ENCODE measurements around the gene ADAMTS16. TPM values are rescaled to one million over a fixed set of nuclear protein-coding genes. Genes with fewer than 3 reads are reported as not detected.

ADAMTS16 gene
- polyA plus RNA-seq, 1 experiment: 0.04 TPM

- POLR2A ChIA-PET: no interaction called here
- CTCF ChIA-PET: no interaction called here
- no peaks in the 10 kb centered on the region for H3K36me3 ChIP-seq (ENCODE audit: control insufficient read depth, insufficient read depth, low read length)
- no peak for TF ChIP-seq CTCF (IDR thresholded peaks at IDR 0.05; ENCODE audit: insufficient read depth, low read depth, low read length)
- no peaks in the 10 kb centered on the region for H3K27me3 ChIP-seq (ENCODE audit: control insufficient read depth, insufficient read depth, low read length)
- no peak for DNase-seq (ENCODE audit: low read depth)
- no peak overlapping the region for H3K4me3 ChIP-seq (ENCODE audit: low read depth, low read length)
These were observed 130.0 kb downstream of the ADAMTS16 start for GRCh38 chr5:5270161-5270560.

GRCh38 chr5:5270958-5271785 is 131.0 kb downstream of the ADAMTS16 start:
- CTCF ChIA-PET: no interaction called here
- POLR2A ChIA-PET: no interaction called here

GRCh38 chr5:5271786-5272321 is 131.7 kb downstream of the ADAMTS16 start:
- ChIA-PET POLR2A (no interaction called here), CTCF (no interaction called here)
- Histone ChIP-seq H3K36me3 (ENCODE audit: control insufficient read depth, insufficient read depth, low read length) (no peaks in the 10 kb centered on the region), H3K27me3 (ENCODE audit: control insufficient read depth, insufficient read depth, low read length) (no peaks in the 10 kb centered on the region), H3K4me3 (ENCODE audit: low read depth, low read length) (no peak overlapping the region)
- no peak for TF ChIP-seq CTCF (IDR thresholded peaks at IDR 0.05; ENCODE audit: insufficient read depth, low read depth, low read length)
- DNase-seq (ENCODE audit: low read depth): no peak

More at GRCh38 chr5:5270958-5271785, 131.0 kb downstream of the ADAMTS16 start:
- no peaks in the 10 kb centered on the region for H3K27me3 ChIP-seq (ENCODE audit: control insufficient read depth, insufficient read depth, low read length)
- peak; percentile 42 for DNase-seq (ENCODE audit: low read depth)
- H3K36me3 ChIP-seq (ENCODE audit: control insufficient read depth, insufficient read depth, low read length): no peaks in the 10 kb centered on the region
- no peak overlapping the region for H3K4me3 ChIP-seq (ENCODE audit: low read depth, low read length)
- TF ChIP-seq CTCF (IDR thresholded peaks at IDR 0.05; ENCODE audit: insufficient read depth, low read depth, low read length): 0 out of 2 replicates have a peak, but pooled peaks have one; percentile 9

GRCh38 chr5:5273398-5273797 is 133.3 kb downstream of the ADAMTS16 start:
- Histone ChIP-seq H3K36me3 (ENCODE audit: control insufficient read depth, insufficient read depth, low read length) (no peaks in the 10 kb centered on the region), H3K27me3 (ENCODE audit: control insufficient read depth, insufficient read depth, low read length) (no peaks in the 10 kb centered on the region), H3K4me3 (ENCODE audit: low read depth, low read length) (no peak overlapping the region)
- TF ChIP-seq CTCF (IDR thresholded peaks at IDR 0.05; ENCODE audit: insufficient read depth, low read depth, low read length): no peak
- ChIA-PET POLR2A (no interaction called here), CTCF (no interaction called here)
- DNase-seq (ENCODE audit: low read depth): no peak

- Histone ChIP-seq H3K4me3 (ENCODE audit: low read depth, low read length) (no peak overlapping the region), H3K27me3 (ENCODE audit: control insufficient read depth, insufficient read depth, low read length) (no peaks in the 10 kb centered on the region), H3K36me3 (ENCODE audit: control insufficient read depth, insufficient read depth, low read length) (no peaks in the 10 kb centered on the region)
- ChIA-PET CTCF (no interaction called here), POLR2A (no interaction called here)
- DNase-seq (ENCODE audit: low read depth): no peak
- TF ChIP-seq CTCF (IDR thresholded peaks at IDR 0.05; ENCODE audit: insufficient read depth, low read depth, low read length): no peak
These were observed 133.8 kb downstream of the ADAMTS16 start for GRCh38 chr5:5273976-5274375.
